Bronchial epithelial cell (primary cell): ENCODE data around the gene MPC1. TPM values are rescaled to one million over a fixed set of nuclear protein-coding genes. Genes with fewer than 3 reads are reported as not detected.

Experiments
- DNase-seq: peaks from one replicate; pipeline ENCODE4 v3.0.0-alpha.2; 2010; ENCODE audit warnings: low read depth
- FAIRE-seq: peaks from 2 replicates; lab custom pipeline; 2011; peaks lifted over from hg19 to GRCh38; lab: Jason Lieb, UNC
- H3K27me3 ChIP-seq: 2 replicates; pipeline ENCODE4 v1.5.1; 2011; ENCODE audit warnings: low read length; ENCODE audit not compliant: control insufficient read depth, insufficient read depth
- H3K36me3 ChIP-seq: 2 replicates; pipeline ENCODE4 v1.5.1; 2011; ENCODE audit warnings: low read length; ENCODE audit not compliant: control insufficient read depth, insufficient read depth
- H3K4me3 ChIP-seq: 2 replicates; pipeline ENCODE4 v1.5.1; 2011; ENCODE audit warnings: mild to moderate bottlenecking, low read depth, low read length, control low read depth
- total RNA-seq: library from RNA; depleted of rRNA; stranded (reverse); fragments of >200 nt; gene quantifications from 2 replicates; pipeline ENCODE4 v1.2.1, GENCODE V29; 2014
- TF ChIP-seq, protein P1 (sequence below): IDR thresholded peaks from 2 replicates; pipeline ENCODE4 v1.5.1; 2011; ENCODE audit warnings: mild to moderate bottlenecking, moderate library complexity, low read length, control low read depth, inconsistent platforms; ENCODE audit not compliant: insufficient read depth, severe bottlenecking

MPC1 gene
- total RNA-seq, 1 donor from 2014 or later, result 40.5 TPM

DNA sequence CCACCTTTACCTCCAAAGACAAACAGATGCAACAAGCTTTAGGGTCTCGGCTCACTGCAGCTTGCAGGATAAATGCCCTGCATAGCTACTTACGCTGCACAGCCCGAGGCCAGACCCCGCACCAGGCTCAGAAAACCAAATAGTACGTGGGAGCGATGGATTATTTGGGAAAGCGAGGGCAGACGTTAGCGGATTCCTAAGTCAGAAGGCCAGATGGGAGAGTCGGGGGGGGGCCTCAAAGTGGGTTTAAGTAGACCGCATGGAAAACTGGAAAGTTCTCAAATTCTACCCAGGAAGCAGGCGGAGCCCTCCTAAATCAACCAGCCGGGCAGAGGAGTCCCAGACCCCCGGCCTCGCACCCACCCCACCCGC lies 40.8 kb downstream of the MPC1 start:
- Histone ChIP-seq H3K36me3 (peaks cover 1% of the 10 kb centered on the region), H3K4me3 (peak overlapping the region; percentile 88), H3K27me3 (no peaks in the 10 kb centered on the region)
- TF ChIP-seq, protein P1, sequence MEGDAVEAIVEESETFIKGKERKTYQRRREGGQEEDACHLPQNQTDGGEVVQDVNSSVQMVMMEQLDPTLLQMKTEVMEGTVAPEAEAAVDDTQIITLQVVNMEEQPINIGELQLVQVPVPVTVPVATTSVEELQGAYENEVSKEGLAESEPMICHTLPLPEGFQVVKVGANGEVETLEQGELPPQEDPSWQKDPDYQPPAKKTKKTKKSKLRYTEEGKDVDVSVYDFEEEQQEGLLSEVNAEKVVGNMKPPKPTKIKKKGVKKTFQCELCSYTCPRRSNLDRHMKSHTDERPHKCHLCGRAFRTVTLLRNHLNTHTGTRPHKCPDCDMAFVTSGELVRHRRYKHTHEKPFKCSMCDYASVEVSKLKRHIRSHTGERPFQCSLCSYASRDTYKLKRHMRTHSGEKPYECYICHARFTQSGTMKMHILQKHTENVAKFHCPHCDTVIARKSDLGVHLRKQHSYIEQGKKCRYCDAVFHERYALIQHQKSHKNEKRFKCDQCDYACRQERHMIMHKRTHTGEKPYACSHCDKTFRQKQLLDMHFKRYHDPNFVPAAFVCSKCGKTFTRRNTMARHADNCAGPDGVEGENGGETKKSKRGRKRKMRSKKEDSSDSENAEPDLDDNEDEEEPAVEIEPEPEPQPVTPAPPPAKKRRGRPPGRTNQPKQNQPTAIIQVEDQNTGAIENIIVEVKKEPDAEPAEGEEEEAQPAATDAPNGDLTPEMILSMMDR, result no peak
- DNase-seq (no peak), FAIRE-seq (no peak)

DNA sequence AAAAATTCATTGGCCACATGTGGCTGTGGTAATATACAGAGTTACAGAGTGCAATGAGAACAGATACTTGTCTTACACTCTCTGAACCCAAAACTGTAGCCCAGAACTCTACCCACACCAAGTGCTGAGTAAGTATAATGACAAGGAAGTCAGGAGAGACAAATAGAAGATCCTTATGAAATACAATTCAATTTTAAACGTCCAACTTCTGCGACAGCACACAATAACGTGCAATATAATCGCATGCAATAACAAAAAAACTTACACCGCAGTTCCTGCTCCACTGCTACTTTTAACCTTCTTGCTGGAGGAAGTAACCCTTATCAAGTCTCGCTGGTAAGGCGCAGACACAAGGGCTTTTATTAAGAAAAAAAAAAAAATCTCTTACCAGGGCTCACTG lies 41.3 kb downstream of the MPC1 start:
- Histone ChIP-seq H3K36me3 (peaks cover 1% of the 10 kb centered on the region), H3K27me3 (no peaks in the 10 kb centered on the region), H3K4me3 (peak overlapping the region; percentile 88)
- TF ChIP-seq, protein P1, result no peak
- FAIRE-seq (no peak), DNase-seq (no peak)

DNA sequence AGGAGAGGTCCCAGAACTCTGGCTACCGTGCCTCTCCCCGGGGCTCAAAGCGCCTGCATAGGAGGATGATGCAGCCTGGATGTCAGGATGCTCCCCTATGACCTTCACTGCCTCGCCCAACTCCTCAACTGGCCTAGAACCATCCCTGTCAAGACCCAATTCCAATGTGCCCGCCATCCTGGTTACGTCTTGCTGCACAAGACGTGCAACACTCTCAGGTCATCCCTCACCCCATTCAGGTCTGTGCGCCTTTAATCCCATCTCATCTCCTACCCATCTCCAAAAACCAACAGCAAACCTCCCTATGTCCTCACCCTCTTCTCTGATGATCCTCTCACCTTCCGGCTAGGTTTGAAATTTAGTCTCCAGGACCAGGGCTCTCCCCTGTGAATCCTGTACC lies 43.9 kb downstream of the MPC1 start:
- FAIRE-seq (no peak), DNase-seq (no peak)
- Histone ChIP-seq H3K36me3 (peaks cover 3% of the 10 kb centered on the region), H3K4me3 (no peak overlapping the region), H3K27me3 (no peaks in the 10 kb centered on the region)
- TF ChIP-seq, protein P1, result no peak

DNA sequence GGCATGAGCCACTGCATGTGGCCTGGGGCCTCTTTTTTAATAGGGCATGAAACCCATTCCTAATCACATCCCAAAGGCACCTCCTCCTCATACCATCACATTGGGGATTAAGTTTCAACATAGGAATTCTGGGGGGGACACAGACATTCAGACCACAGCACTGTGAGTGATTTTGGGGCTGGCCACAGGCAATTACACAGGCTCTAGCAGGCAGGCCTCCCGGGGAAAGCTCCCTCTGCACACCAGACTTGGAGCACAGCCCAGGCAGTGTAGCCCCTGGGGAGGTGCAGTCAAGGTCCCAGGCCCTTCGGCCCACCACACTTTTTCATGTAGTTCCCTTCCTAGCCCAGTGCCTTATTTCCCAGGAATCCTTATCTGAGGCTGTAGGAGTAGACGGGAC lies 45.9 kb downstream of the MPC1 start:
- H3K36me3 ChIP-seq, result peaks cover 3% of the 10 kb centered on the region
- no peak for FAIRE-seq
- TF ChIP-seq, protein P1, result no peak
- H3K4me3 ChIP-seq, result no peak overlapping the region
- H3K27me3 ChIP-seq, result no peaks in the 10 kb centered on the region
- no peak for DNase-seq

DNA sequence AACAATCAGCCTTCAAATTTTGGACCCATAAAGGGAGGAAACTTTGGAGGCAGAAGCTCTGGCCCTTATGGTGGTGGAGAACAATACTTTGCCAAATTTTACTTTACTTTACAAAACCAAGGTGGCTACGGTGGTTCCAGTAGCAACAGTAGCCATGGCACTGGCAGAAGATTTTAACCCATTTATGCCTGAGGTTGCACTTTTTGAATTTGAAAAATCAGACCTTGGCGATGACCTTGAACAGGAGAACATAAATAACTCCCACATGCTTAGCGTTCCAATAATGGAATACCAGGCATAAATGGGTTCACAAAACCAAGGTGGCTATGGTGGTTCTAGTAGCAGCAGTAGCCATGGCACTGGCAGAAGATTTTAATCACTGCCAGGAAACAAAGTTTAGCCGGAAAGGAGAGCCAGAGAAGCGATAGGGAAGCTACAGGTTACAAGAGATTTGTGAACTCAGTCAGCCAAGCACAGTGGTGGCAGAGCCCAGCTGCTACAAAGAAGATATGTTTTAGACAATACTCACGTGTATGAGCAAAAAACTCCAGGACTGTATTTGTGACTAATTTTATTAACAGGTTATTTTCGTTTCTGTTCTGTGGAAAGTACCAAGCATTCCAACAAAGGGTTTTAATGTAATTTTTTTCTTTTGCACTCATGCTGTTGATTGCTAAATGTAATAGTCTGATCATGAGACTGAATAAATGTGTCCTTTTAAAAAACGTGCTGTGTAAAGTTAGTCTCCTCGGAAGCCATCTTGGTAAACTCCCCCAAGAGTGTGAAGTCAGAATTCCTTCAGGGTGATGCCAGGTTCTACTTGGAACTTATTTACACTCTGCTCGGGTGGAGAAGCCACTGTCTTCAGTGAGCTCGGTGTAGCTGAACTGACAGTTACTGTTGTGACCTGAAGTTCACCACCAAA lies 47.1 kb downstream of the MPC1 start:
- FAIRE-seq, result no peak
- peaks cover 3% of the 10 kb centered on the region for H3K36me3 ChIP-seq
- DNase-seq, result no peak
- H3K4me3 ChIP-seq, result no peak overlapping the region
- TF ChIP-seq, protein P1, result no peak
- no peaks in the 10 kb centered on the region for H3K27me3 ChIP-seq
